MM.1S (cell line): ENCODE data around the gene C19orf73.

Experiments
- DNase-seq: peaks from one replicate; pipeline ENCODE4 v3.0.0-alpha.2; 2015
- H2AFZ ChIP-seq: fragments of 300-600 bp; sonication (generic); 2 replicates; pipeline ENCODE4 v1.6.0; 2016; ENCODE audit warnings: antibody characterized with exemption, low read length
- H3F3A ChIP-seq: fragments of 300-600 bp; sonication (generic); 2 replicates; pipeline ENCODE4 v1.6.1; 2016; ENCODE audit warnings: mild to moderate bottlenecking, antibody characterized with exemption, low read length, moderate library complexity, mixed read lengths; ENCODE audit not compliant: insufficient read depth
- H3K27ac ChIP-seq: fragments of 300-600 bp; sonication (generic); 2 replicates; pipeline ENCODE4 v1.5.1; 2016; ENCODE audit warnings: mild to moderate bottlenecking, low read length
- H3K27me3 ChIP-seq: fragments of 300-600 bp; sonication (generic); replicated peaks from 2 replicates; pipeline ENCODE4 v1.6.0; 2016; ENCODE audit warnings: low read length; ENCODE audit not compliant: insufficient read depth
- H3K36me3 ChIP-seq: fragments of 300-600 bp; sonication (generic); replicated peaks from 2 replicates; pipeline ENCODE4 v1.6.1; 2016; ENCODE audit warnings: mild to moderate bottlenecking, low read length, mixed read lengths; ENCODE audit not compliant: insufficient read depth
- H3K4me1 ChIP-seq: fragments of 300-600 bp; sonication (generic); 2 replicates; pipeline ENCODE4 v1.6.1; 2016; ENCODE audit warnings: low read length, mixed read lengths
- H3K4me2 ChIP-seq: fragments of 300-600 bp; sonication (generic); 2 replicates; pipeline ENCODE4 v1.6.0; 2016; ENCODE audit warnings: low read depth, low read length
- H3K4me3 ChIP-seq: fragments of 300-600 bp; sonication (generic); 2 replicates; pipeline ENCODE4 v1.5.1; 2016; ENCODE audit warnings: low read length, mixed read lengths
- H3K79me2 ChIP-seq: fragments of 300-600 bp; sonication (generic); 2 replicates; pipeline ENCODE4 v1.6.1; 2016; ENCODE audit warnings: mixed run types, low read length, mixed read lengths
- H3K9ac ChIP-seq: fragments of 300-600 bp; sonication (generic); 2 replicates; pipeline ENCODE4 v1.6.1; 2016; ENCODE audit warnings: low read length, mixed read lengths
- H3K9me2 ChIP-seq: fragments of 300-600 bp; sonication (generic); replicated peaks from 2 replicates; pipeline ENCODE4 v1.6.1; 2016; ENCODE audit warnings: mild to moderate bottlenecking, low read length, mixed read lengths; ENCODE audit not compliant: insufficient read depth
- H3K9me3 ChIP-seq: fragments of 300-600 bp; sonication (generic); replicated peaks from 2 replicates; pipeline ENCODE4 v1.6.1; 2016; ENCODE audit warnings: mild to moderate bottlenecking, low read length, mixed read lengths; ENCODE audit not compliant: insufficient read depth
- H4K20me1 ChIP-seq: fragments of 300-600 bp; sonication (generic); 2 replicates; pipeline ENCODE4 v1.6.1; 2016; ENCODE audit warnings: mild to moderate bottlenecking, low read length, moderate library complexity, mixed read lengths; ENCODE audit not compliant: insufficient read depth
- EZH2 ChIP-seq: fragments of 300-600 bp; sonication (generic); optimal IDR thresholded peaks from 2 replicates; pipeline ENCODE3; 2017; ENCODE audit warnings: low read depth, mild to moderate bottlenecking, antibody characterized with exemption, low read length, mixed read lengths
- EZH2phosphoT487 ChIP-seq: fragments of 300-600 bp; sonication (generic); IDR thresholded peaks from 2 replicates; pipeline ENCODE4 v1.6.1; 2018; ENCODE audit warnings: antibody characterized with exemption, low read length
- TF ChIP-seq, protein P1 (sequence below): fragments of 300-600 bp; sonication (generic); IDR thresholded peaks from 2 replicates; pipeline ENCODE4 v1.5.1; 2016; ENCODE audit warnings: antibody characterized with exemption, low read length, mixed read lengths

Gene C19orf73

DNA sequence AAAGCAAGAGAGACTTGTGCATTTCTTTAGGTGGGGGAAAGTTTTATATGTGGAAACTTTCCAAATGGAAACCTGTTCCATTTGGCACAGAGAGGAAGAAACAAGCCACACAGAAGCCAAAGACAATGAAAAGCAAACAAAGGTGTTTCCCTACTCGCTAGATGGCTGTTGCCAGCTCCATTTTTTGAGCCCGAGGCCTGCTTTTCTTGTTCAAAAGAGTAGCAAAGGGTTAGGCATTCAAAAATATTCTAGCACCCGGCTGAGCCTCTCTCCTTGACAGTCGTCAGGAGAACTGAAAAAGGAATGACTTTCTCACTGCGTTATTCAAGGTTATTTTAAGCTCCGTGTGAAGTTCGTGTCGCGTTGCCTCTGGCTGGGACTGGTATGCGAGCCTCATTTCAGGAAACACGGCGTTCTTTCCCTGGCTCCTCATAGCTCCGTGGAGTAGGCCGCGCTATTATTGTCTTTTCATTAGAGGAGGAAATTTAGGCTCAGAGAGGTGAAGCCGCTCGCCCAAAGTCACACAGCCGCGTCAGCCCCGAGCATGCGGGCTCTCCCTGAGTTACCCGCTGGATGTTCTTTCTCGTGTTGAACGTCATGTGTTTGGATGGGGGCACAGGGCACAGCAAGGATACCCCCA lies 46.3 kb upstream of the C19orf73 start:
- no peaks in the 10 kb centered on the region for H3K79me2 ChIP-seq
- TF ChIP-seq EZH2phosphoT487 (no peak), EZH2 (no peak)
- TF ChIP-seq, protein P1, sequence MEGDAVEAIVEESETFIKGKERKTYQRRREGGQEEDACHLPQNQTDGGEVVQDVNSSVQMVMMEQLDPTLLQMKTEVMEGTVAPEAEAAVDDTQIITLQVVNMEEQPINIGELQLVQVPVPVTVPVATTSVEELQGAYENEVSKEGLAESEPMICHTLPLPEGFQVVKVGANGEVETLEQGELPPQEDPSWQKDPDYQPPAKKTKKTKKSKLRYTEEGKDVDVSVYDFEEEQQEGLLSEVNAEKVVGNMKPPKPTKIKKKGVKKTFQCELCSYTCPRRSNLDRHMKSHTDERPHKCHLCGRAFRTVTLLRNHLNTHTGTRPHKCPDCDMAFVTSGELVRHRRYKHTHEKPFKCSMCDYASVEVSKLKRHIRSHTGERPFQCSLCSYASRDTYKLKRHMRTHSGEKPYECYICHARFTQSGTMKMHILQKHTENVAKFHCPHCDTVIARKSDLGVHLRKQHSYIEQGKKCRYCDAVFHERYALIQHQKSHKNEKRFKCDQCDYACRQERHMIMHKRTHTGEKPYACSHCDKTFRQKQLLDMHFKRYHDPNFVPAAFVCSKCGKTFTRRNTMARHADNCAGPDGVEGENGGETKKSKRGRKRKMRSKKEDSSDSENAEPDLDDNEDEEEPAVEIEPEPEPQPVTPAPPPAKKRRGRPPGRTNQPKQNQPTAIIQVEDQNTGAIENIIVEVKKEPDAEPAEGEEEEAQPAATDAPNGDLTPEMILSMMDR: no peak
- no peaks in the 10 kb centered on the region for H3K9me3 ChIP-seq
- H3K4me2 ChIP-seq: no peak overlapping the region
- no peak for DNase-seq
- no peaks in the 10 kb centered on the region for H3K4me1 ChIP-seq
- H3K27me3 ChIP-seq: peaks cover 70% of the 10 kb centered on the region
- H3K4me3 ChIP-seq: no peak overlapping the region
- no peaks in the 10 kb centered on the region for H3K36me3 ChIP-seq
- no peak overlapping the region for H3K9ac ChIP-seq
- no peak overlapping the region for H3K27ac ChIP-seq
- no peaks in the 10 kb centered on the region for H3F3A ChIP-seq
- no peaks in the 10 kb centered on the region for H3K9me2 ChIP-seq
- no peak overlapping the region for H2AFZ ChIP-seq
- no peaks in the 10 kb centered on the region for H4K20me1 ChIP-seq

DNA sequence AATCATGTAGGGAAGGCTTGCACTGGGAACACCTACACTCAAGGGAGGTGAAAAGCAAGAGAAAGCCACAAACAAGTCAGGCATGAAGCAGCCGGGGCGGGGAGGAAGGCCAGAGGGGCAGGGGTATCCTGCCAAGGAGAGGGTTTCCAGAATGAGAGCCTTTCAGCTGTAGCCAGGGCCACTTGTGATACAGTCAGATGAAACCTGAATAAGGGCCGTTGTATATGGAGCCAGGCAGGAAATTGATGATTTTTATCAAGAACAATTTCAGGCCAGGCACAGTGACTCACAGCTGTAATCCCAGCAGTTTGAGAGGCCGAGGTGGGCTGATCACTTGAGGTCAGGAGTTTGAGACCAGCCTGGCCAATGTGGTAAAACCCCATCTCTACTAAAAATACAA lies 43.0 kb upstream of the C19orf73 start:
- H4K20me1 ChIP-seq: no peaks in the 10 kb centered on the region
- no peak overlapping the region for H3K9ac ChIP-seq
- no peaks in the 10 kb centered on the region for H3K79me2 ChIP-seq
- H3K9me3 ChIP-seq: no peaks in the 10 kb centered on the region
- H3F3A ChIP-seq: no peaks in the 10 kb centered on the region
- TF ChIP-seq, protein P1: no peak
- no peak for TF ChIP-seq EZH2
- no peak for TF ChIP-seq EZH2phosphoT487
- no peak overlapping the region for H2AFZ ChIP-seq
- no peak for DNase-seq
- H3K9me2 ChIP-seq: no peaks in the 10 kb centered on the region
- no peaks in the 10 kb centered on the region for H3K36me3 ChIP-seq
- H3K4me3 ChIP-seq: no peak overlapping the region
- H3K4me2 ChIP-seq: no peak overlapping the region
- H3K27ac ChIP-seq: no peak overlapping the region
- H3K4me1 ChIP-seq: no peaks in the 10 kb centered on the region
- H3K27me3 ChIP-seq: peaks cover 76% of the 10 kb centered on the region

DNA sequence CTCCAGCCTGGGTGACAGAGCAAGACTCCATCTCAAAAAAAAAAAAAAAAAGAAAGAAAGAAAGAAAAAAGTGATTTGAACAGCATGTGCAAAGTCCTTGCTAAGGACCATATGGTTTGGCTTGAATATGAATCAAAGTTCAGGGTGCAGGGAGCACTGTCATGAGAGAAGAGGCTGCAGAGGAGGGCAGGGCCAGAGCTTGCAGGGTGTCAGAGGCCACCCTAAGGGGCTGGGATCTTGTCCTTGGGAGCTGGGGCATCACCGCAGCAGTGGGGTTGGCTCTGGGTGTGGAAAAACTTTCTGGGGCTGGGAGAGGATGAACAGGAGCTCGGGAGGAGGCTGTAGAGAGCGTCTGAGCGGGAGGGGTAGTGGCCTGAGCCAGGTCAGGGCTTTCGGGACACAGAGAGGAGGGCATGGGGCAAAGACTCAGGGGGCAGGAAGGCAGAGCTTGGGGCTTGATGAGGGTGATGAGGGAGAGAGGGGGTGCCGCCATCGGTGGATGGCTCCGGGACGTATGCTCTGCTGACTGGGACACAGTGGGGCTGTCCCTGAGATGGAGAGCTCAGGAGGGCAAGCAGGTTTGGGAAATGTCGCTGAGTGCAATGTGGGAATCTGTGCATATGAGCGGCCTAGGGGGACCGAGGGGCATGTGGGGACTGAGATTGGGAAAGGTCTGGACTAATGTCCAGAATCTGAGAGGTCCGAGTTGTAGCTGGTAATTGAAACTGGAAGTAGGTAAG lies 41.7 kb upstream of the C19orf73 start:
- Histone ChIP-seq H3K4me2 (peak overlapping the region; percentile 38; the same call in 1 of the 2 replicates), H3K36me3 (no peaks in the 10 kb centered on the region), H3K27ac (no peak overlapping the region), H3K9me3 (no peaks in the 10 kb centered on the region), H3K79me2 (no peaks in the 10 kb centered on the region), H3F3A (no peaks in the 10 kb centered on the region), H3K4me1 (no peaks in the 10 kb centered on the region), H3K27me3 (peaks cover 70% of the 10 kb centered on the region), H2AFZ (no peak overlapping the region), H3K4me3 (no peak overlapping the region), H3K9ac (no peak overlapping the region), H4K20me1 (no peaks in the 10 kb centered on the region), H3K9me2 (no peaks in the 10 kb centered on the region)
- no peak for DNase-seq
- no peak for TF ChIP-seq EZH2phosphoT487
- TF ChIP-seq, protein P1: no peak
- no peak for TF ChIP-seq EZH2
